Thyroid gland (tissue), 4 donors: ENCODE results near the gene COG6.

Experiments used
- CTCF ChIP-seq, 6 experiments: fragments of 200-600 bp in 3 of 6; fragments of 450-650 bp in 3 of 6; sonication (generic) in 3 of 6; IDR thresholded peaks; one replicate each; pipeline ENCODE4 v1.5.1; 2016 to 2019; ENCODE audit warnings: antibody characterized with exemption in 6 of 6, mild to moderate bottlenecking in 2 of 6, inconsistent platforms in 1 of 6, moderate library complexity in 1 of 6
- POLR2A ChIP-seq, 2 donors: fragments of 450-650 bp; IDR thresholded peaks; one replicate each; pipeline ENCODE4 v1.6.1; 2017; ENCODE audit warnings: antibody characterized with exemption in 2 of 2, mild to moderate bottlenecking in 2 of 2, moderate library complexity in 1 of 2

DNA sequence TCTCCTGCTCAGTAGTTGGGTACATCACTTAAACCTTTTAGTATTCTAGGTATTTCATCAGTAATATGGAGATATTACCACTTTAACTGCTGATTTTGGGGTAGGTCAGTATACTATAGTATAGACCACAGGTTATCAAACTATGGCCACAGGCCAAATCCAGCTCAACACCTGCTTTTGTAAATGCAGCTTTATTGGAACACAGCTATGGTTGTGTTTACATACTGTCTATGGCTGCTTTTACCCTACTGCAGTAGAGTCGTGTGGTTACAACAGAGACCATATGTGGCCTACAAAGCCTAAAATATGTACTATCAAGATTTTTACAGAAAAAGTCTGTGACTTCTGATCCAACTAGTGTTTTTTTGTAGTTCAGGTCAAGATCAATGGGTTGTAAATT lies 10.3 kb downstream of the COG6 start:
- TF ChIP-seq CTCF (IDR thresholded peaks at IDR 0.05) (no peak), POLR2A (IDR thresholded peaks at IDR 0.05) (no peak)
